NCI-H774 (cell line): ENCODE data around the gene LHFPL3.
"Not testable (repeated sequence)": the region's sequence is repeated elsewhere in the genome, so short reads cannot be mapped to it uniquely, and the experiment has no call there.

Experiments
- DNase-seq: peaks from one replicate; lab custom pipeline; 2025; lab: John Stamatoyannopoulos, UW

LHFPL3 gene

GRCh38 chr7:104934665-104935064, 606.3 kb downstream of the LHFPL3 start:
- no peak for DNase-seq

GRCh38 chr7:104935276-104935675, 606.9 kb downstream of the LHFPL3 start:
- DNase-seq = no peak

GRCh38 chr7:104936546-104936945, 608.1 kb downstream of the LHFPL3 start:
- DNase-seq = no peak

GRCh38 chr7:104937489-104937888, 609.1 kb downstream of the LHFPL3 start:
- DNase-seq = not testable (repeated sequence)

- no peak for DNase-seq
These were observed 610.5 kb downstream of the LHFPL3 start for GRCh38 chr7:104938741-104939390.

GRCh38 chr7:104940023-104940710, 611.8 kb downstream of the LHFPL3 start:
- no peak for DNase-seq

GRCh38 chr7:104943502-104944343, 615.3 kb downstream of the LHFPL3 start:
- peak; percentile 71 for DNase-seq

GRCh38 chr7:104945599-104945956, 617.2 kb downstream of the LHFPL3 start:
- no peak for DNase-seq

- DNase-seq = no peak
These were observed 617.9 kb downstream of the LHFPL3 start for GRCh38 chr7:104946338-104946737.

- no peak for DNase-seq
These were observed 621.6 kb downstream of the LHFPL3 start for GRCh38 chr7:104950006-104950405.

GRCh38 chr7:104950754-104951153, 622.4 kb downstream of the LHFPL3 start:
- no peak for DNase-seq

- no peak for DNase-seq
These were observed 623.1 kb downstream of the LHFPL3 start for GRCh38 chr7:104951546-104951945.

- no peak for DNase-seq
These were observed 626.9 kb downstream of the LHFPL3 start for GRCh38 chr7:104955276-104955675.
